HG03045 (cell line): ENCODE measurements around the gene SLC25A26.
"Not testable (repeated sequence)": the region's sequence is repeated elsewhere in the genome, so short reads cannot be mapped to it uniquely, and the experiment has no call there.

Source experiments
- ATAC-seq: cut with Tn5 transposase; IDR thresholded peaks from one replicate; pipeline ENCODE4 v1.9.1; 2021; ENCODE audit warnings: mild to moderate bottlenecking, moderate library complexity; ENCODE audit not compliant: unreplicated experiment

Gene SLC25A26

GRCh38 chr3:66226093-66226492 lies 5.3 kb downstream of the SLC25A26 start:
- ATAC-seq: not testable (repeated sequence)

DNA sequence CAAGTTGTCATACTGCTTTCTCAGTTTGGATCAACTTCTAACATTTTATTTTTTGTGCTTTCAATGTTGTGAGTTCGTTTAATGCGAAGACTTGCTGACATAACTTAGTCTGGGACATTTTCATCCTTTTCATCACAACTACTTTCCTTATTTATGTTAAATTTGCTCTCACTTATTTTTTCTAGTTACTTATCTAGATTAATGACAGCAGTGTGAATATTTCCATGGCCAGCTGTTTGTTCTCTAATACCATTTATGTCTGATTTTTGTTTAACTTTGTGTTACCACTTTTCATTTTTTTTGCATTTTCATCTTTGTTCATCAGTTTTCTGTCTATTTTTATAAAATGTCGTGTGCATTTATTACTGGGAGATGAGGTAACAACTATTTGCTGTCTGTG lies 6.2 kb downstream of the SLC25A26 start:
- ATAC-seq: no peak

DNA sequence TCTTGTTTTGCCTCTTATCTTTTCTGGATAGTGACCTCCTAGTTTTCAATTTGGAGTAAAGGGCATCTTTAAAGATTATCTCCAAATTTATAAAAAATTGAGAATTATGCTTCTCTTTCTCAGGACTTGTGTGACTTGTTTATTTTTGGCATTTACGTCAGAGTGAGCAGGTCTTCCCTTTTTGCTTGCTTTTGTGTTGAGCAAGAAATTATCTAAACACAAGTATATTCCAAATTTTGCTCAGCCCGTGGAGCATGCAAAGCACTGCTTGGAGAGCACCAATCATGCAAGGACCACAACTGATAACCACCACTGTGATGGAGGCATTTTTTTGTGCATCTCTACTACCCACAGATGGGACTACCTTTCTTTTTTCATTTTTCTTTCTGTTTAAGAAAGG lies 7.1 kb downstream of the SLC25A26 start:
- no peak for ATAC-seq

- no peak for ATAC-seq
These were observed 7.9 kb downstream of the SLC25A26 start for GRCh38 chr3:66228707-66229106.

GRCh38 chr3:66229931-66230330 lies 9.1 kb downstream of the SLC25A26 start:
- ATAC-seq: no peak

- no peak for ATAC-seq
These were observed 12.2 kb downstream of the SLC25A26 start for GRCh38 chr3:66233033-66233432.

DNA sequence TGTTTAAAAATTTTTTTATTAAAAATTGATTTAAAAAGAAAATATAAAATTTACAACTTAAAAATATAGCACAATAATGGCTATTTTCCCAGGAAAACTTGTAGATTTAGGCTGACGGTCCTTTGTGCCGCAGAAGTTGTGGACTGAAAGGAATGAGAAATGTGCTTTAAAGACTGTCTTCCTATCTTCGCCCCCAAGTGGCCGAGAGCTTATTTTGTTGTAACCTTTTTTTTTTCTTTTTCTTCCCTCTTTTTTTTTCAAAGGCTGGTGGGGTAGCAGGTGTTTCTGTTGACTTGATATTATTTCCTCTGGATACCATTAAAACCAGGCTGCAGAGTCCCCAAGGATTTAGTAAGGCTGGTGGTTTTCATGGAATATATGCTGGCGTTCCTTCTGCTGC lies 15.5 kb downstream of the SLC25A26 start:
- ATAC-seq: no peak

DNA sequence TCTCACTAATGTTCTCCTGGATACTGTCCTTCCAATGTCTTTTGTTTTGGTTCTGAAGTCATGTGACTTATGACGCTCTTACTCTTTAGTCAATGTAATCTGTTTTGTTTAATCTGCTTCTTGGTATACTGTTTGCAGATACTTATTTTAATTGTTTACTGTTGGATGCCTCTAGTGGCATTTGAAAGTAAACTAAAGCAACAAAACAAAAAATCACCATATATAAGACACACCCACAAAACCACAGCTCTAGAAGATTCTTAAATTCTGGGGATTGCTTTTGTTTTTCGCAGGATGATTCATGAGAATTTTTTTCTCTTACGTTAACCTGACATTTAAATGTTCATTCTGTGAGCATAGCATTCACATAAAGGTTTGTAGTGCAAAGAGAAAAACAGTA lies 16.8 kb downstream of the SLC25A26 start:
- no peak for ATAC-seq

DNA sequence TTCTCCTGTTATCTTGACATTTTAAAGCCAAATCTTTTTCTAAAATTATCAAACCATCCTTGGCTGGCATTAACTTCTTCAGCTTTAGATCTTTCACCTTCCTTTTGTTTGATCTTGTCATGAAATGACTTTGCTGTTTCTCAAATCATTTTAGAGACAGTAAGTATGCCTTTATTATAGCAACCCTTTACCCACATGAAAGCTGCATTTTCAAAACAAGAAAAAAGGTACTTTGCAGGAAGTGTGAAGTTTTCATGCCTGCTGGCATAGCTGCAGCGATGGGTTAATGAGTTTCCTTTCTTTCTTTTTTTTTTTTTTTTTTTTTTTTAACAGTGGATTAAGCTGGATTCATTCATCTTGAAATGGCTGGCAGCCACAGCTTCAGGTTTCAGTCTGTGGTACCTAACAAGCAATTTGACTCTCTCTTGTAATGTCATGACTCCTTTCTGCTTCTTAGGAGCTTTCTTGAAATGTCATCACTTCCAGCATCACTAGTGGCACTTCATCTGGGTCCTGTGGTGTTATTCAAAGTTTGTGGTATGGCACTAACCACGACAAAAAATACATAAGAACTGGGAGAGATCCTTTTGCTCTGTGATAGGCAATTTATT lies 18.8 kb downstream of the SLC25A26 start:
- ATAC-seq: no peak

DNA sequence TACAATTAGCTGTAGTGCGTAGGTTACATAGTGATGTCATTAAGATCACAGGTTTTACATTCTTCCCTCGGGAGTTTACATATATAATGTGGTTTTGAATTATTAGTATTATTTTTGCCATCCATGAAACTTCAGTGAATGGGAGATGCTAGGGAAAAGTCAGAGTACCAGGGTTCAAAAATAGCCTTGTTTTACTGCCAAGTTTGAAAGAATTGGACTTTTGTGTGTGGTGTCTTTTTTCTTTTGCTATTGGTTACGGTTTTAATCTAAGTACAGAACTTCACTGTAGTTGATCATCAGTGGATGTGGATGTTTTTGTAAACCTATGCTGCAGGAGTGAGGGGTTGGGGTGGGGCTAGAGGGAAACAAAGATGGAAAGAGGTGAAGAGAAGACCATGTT lies 20.7 kb downstream of the SLC25A26 start:
- ATAC-seq: no peak

- no peak for ATAC-seq
These were observed 22.1 kb downstream of the SLC25A26 start for GRCh38 chr3:66242788-66243464.

GRCh38 chr3:66248641-66249040 lies 27.8 kb downstream of the SLC25A26 start:
- no peak for ATAC-seq

DNA sequence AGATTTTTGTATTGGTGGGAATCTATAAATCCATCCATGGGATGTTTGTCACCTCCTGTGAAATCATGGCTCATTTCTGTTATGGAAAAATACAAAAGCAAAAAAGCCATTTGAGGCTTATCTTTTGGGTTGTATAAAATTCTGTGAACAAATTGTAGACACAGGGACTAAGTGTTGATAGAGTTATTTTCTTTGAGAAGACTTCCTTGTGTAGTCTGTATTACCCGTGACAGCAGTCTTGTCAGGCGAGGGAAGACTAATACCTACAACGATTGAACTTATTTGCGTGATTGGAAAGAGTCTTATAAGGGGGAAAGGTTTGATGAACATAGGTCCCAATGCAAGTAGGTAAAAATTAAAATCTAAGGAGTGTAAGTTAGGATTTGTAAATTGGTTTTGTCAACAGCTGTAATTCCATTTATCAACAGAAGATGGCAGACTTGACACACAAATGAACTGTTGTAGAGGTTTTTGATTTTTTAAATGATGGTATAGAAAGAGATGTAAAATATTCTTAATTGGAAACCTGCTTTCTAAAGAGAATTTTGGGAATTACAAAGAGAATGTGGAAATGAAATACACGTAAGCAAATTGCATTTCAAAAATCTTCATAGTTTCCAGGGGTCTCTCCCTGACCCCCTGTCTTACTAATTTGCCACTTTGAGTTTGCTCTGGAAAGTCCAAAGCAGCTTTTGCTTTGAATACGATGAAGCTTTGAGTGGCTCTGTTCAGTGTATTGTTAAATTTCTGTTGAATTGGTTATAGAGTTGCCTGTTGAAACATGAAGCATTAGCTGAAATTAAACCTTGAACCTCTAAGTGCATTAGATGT lies 33.2 kb downstream of the SLC25A26 start:
- ATAC-seq: no peak

- no peak for ATAC-seq
These were observed 35.1 kb downstream of the SLC25A26 start for GRCh38 chr3:66255865-66256264.

DNA sequence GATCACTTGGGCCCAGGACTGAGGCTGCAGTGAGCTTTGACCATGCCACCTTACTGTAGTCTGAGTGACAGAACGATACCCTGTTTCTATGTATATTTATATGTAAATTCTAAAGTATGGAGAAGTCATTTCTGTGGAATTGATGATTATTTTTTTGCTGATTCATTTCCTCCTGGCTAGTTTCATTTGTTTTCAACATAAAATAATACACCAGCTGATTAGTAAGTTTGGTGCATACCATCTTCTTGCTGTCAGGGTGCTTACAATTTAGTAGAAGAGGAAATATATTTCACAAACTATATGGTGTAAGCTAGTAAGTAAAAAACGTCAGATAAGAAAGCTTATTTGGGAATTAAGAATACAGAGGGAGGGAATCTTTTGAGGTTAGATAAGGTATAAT lies 36.0 kb downstream of the SLC25A26 start:
- ATAC-seq: no peak

DNA sequence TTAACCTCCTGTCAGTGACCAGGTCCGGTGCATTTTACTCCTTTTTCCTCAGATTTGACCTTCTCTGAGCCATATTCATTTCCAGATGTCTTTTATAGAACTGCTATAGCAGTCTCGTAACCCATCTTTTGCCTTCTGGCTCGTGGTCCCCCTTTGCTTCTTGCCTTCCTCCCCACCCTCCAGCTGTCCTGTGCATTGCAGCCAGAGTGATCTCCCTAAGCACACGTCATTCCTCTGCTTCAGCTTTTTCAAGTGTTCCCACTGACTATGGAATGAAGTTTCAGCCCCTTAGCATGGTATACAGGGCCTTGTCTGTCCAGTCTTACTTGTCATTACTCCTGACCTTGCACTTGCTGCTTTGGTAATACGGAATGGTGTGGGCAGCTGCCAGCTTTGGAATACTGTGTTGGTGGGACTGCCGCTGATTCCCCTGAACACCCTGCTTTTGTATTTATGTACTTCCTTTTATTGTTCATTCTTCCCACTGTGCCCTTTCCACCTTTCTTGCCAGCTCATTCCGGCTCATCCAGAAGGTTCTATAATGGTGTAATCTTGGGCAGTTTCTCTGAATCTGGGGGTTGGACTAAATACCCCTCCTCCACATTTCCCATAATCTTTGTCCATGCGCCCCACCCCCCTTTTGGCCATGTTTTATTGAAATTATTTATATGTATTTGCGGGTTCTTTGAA lies 38.9 kb downstream of the SLC25A26 start:
- ATAC-seq: no peak

- ATAC-seq: no peak
These were observed 39.6 kb downstream of the SLC25A26 start for GRCh38 chr3:66260431-66260830.

GRCh38 chr3:66261355-66261754 lies 40.6 kb downstream of the SLC25A26 start:
- ATAC-seq: no peak

DNA sequence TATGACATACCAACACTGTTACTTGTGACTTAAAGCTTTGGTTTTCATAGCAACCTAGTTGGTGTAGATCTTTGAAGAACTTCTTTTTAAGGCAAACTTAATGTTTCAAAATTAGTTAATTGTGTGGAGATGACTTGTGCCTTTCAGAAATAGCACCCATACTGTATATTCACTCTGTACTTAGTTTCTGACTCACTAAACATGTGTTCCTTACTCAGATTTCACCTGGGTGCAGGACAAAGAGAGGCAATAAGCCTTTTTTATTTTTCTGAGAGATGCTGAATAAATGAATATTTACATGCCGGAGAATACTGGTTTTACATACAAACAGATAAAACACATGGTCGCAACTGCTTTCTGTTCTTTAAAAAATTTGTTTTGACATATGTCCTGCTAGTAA lies 44.8 kb downstream of the SLC25A26 start:
- ATAC-seq: no peak

- ATAC-seq: no peak
These were observed 45.8 kb downstream of the SLC25A26 start for GRCh38 chr3:66266551-66266950.

DNA sequence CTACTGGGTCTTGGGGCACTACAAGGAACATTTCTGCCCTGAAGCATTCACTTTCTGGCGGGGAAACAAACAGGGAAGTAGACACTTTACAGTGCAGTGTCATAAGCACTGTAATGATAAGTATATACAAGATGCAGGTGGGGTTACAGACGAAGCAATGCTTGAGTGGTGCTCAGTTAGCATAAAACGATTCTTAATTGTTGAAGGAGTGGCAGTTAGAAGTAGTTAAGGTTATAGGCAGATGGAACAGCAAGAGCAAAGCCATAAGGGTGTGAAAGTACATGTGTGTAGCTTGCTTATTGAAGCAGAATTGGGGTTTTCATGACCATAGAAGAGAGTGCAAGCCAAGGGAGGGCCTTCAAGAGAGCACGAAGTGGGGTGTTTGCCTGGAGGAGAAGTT lies 46.2 kb downstream of the SLC25A26 start:
- no peak for ATAC-seq
